CD4-positive, alpha-beta T cell treated with Interleukin-10 for 1 hour (primary cell): ENCODE results near the gene CHRM1.

Source experiments
- DNase-seq: peaks from one replicate; pipeline ENCODE4 v3.0.0-alpha.2; 2020

Gene CHRM1

GRCh38 chr11:62902932-62903331 is 18.2 kb downstream of the CHRM1 start:
- DNase-seq: no peak

GRCh38 chr11:62898027-62898426 is 23.1 kb downstream of the CHRM1 start:
- DNase-seq: no peak

GRCh38 chr11:62897311-62897710 is 23.9 kb downstream of the CHRM1 start:
- DNase-seq: no peak

DNA sequence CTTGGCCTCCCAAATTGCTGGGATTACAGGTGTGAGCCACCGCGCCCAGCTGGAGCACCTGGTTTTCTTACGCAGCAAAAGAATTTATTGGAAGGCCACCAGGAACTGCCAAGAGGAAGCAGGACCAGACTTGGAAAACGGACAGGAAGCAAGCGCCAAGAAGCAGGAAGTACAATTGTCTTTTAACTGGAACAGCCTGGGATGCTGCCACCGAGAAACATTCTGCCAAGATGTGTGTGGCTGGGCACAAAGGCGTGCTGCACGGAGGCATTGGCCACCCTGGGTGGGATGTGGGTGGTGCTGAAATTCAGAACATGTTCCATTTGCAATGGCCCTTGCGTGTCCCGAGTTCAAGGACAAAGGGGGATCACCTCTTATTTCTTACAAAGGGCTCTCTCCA is 25.1 kb downstream of the CHRM1 start:
- no peak for DNase-seq

GRCh38 chr11:62895501-62895900 is 25.7 kb downstream of the CHRM1 start:
- no peak for DNase-seq

GRCh38 chr11:62892077-62892922 is 28.9 kb downstream of the CHRM1 start:
- no peak for DNase-seq

GRCh38 chr11:62889484-62890437 is 31.4 kb downstream of the CHRM1 start:
- DNase-seq: no peak

DNA sequence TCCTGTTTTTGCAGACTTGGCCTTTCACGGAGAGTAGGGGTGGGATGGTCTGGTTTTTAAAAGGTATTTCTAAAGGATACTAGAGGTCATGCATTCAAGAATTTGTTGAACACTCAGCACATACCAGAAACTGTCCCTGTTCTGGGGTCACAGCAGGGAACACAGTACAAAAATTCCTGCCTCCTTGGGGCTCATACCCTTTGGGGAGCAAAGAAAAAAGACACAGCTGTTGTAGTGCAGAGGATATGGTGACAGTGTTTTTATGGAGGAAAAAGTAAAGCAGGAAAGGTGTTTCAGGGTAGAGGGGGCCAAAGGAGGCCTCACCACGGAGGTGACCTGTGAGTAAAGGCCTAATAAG is 32.1 kb downstream of the CHRM1 start:
- DNase-seq: no peak

GRCh38 chr11:62888406-62888805 is 32.8 kb downstream of the CHRM1 start:
- DNase-seq: no peak

DNA sequence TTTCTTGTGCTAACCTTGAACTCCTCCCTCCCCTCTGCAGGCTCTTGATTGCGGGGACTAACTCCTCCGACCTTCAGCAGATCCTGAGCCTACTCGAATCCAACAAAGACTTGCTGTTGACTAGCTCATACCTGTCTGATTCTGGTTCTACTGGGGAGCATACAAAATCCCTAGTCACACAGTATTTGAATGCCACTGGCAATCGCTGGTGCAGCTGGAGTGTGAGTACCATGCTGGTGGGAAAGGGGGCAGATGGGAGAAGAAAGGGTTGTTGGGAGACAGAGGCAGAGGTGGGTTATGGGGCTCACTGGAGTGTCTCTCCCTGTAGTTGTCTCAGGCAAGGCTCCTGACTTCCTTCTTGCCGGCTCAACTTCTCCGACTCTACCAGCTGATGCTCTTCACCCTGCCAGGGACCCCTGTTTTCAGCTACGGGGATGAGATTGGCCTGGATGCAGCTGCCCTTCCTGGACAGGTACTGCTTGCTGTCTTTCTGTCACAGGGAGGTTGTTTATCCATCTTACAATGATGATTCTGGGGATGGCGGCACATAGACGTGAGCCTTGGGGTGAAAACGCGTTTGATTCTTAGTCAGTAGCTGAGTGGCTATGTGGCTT is 35.9 kb downstream of the CHRM1 start:
- DNase-seq: no peak

- no peak for DNase-seq
Measured at GRCh38 chr11:62883673-62884072, 37.5 kb downstream of the CHRM1 start.

DNA sequence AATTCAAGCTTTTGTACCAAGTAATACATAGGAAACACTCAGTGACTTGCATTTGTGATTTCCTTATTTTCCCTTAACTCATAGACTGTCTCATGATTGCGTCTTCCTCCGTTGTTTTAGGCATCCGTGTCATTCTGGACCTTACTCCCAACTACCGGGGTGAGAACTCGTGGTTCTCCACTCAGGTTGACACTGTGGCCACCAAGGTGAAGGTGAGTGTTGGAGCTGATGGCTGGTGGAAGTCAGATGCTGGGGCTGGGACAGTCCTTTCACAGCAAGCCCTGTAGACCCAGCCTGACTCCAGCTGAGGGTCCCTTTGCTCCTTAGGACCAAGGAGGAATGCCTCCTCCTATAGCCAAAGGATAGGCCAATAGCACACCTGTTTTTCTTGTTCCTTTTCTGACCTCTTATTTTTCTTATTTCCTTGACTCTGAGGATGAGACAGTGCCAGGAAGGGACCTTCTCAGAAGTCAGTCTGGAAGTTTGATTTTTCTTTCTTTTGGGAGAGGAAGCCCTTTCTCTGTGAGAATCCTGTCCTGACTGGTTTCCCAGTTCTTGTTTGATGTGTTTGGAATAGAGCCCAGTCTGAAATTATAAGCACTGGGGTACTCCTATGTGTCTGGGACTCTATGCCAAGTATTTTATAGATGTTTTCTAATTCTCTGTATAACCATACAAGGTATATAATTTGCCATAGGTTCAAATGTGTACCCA is 38.2 kb downstream of the CHRM1 start:
- no peak for DNase-seq

DNA sequence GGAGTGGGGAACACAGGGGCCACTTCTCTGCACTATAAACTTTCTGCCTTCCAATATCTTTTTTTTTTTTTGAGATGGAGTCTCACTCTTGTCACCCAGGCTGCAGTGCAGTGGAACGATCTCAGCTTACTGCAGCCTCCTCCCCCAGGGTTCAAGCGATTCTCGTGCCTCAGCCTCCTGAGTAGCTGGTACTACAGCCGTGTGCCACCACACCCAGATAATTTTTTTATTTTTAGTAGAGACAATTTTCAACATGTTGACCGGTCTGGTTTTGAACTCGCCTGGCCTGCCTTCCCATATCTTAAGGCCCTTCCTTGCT is 38.8 kb downstream of the CHRM1 start:
- no peak for DNase-seq

- DNase-seq: peak; percentile 91
Measured at GRCh38 chr11:62881579-62882430, 39.4 kb downstream of the CHRM1 start.

GRCh38 chr11:62880803-62881578 is 40.2 kb downstream of the CHRM1 start, which contains the start of gene SLC3A2:
TSS of gene SLC3A2 (plus strand) at chr11:62880896. CDS start at chr11:62881024, 128 bp downstream.
- peak; percentile 85 for DNase-seq

DNA sequence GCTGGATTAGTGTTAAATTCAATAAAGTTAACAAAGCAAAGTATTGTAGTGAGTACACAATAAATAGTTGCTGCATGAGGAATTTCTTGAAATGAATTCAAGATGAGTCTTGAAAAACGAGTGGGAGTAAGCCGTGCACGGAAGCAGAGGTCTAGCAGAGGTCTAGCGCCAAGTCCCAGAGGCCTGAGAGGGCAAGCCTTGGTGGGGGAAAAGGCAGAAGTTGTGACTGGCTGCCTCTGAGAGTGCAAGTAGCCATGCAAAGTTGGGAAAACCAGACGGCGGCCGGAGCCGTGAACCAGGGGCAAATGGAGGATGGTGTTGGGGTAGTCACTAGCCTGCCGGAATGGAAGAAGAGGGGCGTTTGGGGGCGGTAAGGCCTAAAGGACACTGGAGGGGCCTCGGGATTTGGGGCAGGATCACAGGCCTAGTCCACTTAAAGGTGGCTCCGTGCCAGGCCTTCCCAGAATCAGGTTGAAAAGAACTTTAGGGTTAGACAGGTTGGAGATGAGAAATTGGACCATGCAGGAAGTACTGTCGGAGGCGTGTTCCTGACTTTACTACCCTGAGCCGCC is 40.8 kb downstream of the CHRM1 start:
- DNase-seq: no peak

DNA sequence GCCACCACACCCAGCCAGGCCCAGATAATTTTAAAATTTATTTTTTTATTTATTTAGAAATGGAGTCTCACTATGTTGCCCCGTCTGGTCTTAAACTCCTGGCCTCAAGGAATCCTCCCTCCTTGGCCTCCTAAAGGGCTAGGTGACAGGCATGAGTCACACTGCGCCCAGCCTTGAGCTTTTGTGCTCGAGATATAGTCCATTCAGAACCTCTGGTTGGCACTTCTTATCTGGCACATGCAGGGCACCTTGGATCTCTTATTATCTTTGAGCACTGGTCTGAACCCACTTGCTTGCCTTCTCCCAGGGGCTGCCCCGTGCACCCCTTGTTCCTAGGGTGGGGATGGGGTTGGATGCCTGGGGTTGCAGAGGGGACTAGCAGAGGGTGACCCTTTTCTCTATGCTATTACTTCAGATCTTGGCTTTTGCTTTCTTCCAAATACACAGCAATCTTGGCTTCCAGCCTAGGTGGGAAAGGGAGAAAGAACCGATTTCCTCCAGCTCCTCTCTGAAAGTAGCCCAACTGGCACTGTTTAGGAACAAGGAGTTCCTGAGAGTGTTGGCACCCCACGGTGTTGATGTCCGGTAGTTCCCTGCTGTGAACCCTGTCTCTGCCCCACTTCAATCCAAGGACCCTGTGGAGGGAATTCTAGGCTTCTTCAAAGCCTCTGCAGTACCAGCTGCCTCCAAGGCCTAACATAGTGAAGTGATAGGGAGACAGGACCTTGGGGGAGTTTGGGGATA is 41.8 kb downstream of the CHRM1 start:
- DNase-seq: no peak

- no peak for DNase-seq
Measured at GRCh38 chr11:62876712-62877111, 44.5 kb downstream of the CHRM1 start.

GRCh38 chr11:62875698-62876478 is 45.3 kb downstream of the CHRM1 start:
- DNase-seq: no peak
